GM08714 (cell line): ENCODE results near the gene ABCA8.
"Not testable (repeated sequence)": the region's sequence is repeated elsewhere in the genome, so short reads cannot be mapped to it uniquely, and the experiment has no call there.

ENCODE experiments used
- H3K4me3 ChIP-seq: fragments of 200-500 bp; sonication (Bioruptor generic); 2 replicates; pipeline ENCODE4 v1.5.1; 2014; ENCODE audit warnings: mild to moderate bottlenecking, low read length, inconsistent platforms
- ZNF274 ChIP-seq: IDR thresholded peaks from 2 replicates; pipeline ENCODE4 v1.6.1; 2012; ENCODE audit warnings: mild to moderate bottlenecking, low read depth, low read length

ABCA8 gene

DNA sequence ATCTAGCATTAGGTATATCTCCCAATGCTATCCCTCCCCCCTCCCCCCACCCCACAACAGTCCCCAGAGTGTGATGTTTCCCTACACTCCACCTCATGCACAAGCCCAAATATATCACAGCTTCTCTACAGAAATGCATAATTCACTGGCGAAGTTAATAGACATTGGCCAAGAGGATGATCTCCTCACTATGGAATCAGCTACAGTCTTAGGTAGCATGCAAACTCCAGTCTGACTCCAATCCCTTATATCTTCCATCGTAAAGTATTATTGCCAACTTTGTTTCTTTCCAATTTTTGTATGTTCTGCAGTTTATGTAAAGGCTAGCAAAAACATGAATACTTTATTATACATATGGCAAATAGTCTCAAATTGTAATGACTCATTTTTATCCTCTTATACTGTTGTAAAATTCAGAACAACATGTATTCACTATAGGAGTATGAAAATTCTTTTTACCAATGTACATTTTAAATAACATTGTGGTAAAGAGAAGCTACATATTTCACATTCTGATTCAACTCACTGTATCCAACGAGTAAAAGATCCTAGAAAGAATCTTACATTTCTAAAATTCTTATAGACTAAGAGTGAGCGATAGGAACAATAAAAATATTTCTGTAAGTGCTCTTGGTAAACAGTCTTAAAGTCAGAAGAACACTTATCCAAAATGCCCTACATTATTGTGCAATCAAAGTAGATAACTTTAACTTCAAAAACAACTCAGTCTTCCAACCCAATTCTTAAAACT, 871 bp downstream of the ABCA8 start:
- no peak for TF ChIP-seq ZNF274
- no peak overlapping the region for H3K4me3 ChIP-seq

DNA sequence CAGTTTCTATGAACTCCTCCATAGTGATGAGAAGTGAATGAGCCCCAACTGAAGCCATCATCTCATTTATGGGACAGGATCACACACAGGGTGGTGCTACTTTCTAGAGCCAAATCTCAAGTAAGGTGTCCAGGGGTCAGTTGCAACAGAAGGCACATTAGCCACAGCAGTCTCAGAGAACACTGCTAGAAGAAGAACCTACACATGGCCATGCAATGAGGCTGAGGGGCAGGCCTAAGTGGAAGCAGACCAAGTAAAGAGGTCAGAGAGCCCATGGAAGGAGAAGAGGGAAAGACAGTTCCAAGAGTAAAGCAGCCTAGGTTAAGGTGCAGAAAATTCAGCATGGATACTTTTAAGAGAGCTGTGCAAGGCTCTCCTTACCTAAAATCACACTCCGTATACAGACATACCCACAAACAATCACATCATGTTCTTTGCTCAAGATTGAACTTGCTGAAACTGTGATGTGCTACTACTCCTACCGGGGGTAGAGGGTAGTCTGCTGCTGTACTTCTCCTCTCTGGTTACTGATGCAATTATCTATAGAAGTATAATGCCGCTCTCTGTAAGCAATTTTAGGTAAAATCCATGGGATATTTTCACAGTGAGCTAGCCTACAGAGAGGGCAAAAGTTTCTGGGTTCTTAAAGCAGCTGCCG, 1.7 kb downstream of the ABCA8 start:
- H3K4me3 ChIP-seq = no peak overlapping the region
- TF ChIP-seq ZNF274 = no peak

DNA sequence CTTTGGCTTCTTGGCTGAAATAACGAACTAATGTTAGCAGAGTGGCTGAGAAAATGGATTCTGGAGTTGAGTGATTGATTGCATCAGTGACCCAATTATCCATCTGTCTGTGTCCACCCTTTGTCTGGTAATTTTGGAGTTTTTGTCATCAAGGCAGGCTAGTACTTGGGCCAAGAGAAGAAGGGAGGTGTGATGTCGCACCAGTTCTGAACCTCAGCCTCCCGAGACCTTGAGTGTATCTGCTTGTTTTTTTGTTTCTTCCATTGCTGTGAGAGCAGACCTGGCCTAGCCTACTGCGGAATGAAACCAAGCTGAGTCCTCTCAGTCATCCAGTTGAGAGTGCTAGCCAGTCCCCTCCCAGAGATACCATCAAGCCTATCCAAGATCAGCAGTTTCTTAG, 4.5 kb downstream of the ABCA8 start:
- no peak overlapping the region for H3K4me3 ChIP-seq
- TF ChIP-seq ZNF274 = no peak

DNA sequence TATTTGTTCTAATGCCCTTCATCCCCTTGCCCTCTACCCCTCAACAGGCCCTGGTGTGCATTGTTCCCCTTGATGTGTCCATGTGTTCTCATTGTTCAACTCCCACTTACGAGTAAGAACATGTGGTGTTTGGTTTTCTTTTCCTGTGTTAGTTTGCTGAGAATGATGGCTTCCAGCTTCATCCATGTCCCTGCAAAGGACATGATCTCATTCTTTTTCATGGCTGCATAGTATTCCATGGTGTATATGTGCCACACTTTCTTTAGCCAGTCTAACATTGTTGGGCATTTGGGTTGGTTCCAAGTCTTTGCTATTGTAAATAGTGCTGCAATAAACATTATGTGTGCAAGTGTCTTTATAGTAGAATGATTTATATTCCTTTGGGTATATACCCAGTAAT, 7.3 kb downstream of the ABCA8 start:
- H3K4me3 ChIP-seq = not testable (repeated sequence)

DNA sequence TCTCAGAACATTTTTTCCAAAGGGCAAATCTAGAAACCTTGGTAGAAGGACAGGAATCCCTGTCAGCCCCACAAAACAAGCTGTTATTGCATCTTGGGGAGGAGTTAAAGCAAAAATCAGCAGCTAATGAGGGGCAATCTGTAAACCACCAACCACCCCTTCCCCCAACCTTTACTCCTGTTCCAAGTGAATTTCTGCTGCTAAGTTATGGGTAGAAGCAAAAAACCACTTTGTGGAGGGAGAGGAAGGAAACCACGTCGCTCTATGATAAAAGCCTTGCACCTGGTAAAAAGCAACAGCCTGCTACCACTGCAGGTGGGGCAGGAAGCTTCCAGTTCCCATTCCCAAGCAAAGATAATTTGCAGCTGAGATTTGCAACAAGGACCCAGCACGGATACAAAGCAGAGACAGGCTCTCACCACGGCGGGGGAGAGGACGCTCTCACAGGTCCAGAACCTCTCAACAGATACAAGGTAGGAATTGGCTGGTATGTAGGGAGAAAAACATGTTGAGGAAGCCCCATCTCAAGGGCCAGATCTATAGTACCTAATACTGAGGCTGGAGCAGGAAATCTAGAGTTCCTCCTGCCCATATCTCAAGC, 10.7 kb downstream of the ABCA8 start:
- no peak for TF ChIP-seq ZNF274
- no peak overlapping the region for H3K4me3 ChIP-seq

DNA sequence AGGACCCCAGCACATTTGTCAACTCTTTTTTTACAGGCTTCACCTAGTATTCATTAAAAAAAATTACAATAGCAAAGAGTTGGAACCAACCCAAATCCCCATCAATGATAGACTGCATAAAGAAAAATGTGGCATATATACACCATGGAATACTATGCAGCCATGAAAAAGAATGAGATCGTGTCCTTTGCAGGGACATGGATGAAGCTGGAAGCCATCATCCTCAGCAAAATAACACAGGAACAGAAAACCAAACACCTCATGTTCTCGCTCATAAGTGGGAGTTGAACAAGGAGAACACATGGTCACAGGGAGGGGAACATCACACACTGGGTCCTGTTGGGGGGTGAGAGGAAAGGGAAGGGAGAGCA, 11.4 kb downstream of the ABCA8 start:
- H3K4me3 ChIP-seq = not testable (repeated sequence)

DNA sequence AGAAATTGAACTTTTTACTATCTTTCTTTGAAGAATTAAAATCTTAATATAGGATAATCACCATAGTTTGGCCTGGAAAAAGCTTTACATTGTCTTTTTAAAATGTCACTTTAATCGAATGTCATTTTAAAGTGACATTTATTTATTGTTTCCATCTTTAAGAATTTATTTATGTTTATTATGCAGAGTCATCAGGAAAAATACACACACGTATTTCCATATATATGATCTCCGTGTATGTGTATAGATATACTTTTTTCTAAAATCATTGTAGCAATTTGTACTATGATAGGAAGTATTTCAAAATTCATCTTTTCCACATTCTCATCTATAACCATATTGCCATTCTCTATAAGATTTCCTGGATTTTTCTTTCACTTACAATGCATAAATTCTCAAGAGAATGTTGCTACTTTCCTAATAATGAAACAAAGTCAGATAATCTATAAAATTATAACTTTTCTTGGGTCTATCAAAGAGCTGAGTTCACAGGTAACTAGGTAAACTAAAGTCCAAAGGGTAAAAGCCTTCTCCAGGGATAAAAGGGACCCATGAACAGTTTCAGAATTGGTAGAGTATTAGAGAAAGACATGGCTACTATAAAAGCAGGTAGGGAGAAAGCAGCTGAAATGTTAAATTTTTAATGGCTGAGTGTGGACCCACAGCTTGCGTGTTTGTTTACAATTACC, 11.9 kb downstream of the ABCA8 start:
- no peak overlapping the region for H3K4me3 ChIP-seq
- TF ChIP-seq ZNF274 = no peak

DNA sequence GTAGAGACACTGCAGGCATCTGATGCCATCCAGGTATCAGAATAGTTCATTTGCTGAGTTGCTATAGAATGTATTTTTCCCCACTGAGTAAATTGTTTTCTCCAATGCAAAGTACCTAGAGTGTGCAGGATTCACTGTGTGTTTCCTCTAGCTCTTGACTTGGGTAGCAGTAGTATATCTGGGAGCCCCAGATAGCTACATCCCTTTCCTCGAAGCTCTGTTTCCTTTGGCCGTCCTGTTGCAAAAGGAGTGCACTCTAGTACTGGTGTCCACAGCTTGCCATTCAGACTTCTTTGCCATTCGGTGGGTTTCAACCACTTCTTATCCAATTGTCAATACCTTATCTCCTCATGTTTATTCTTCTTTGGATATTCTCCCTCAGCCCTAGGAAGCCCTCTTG, 12.8 kb downstream of the ABCA8 start:
- no peak for TF ChIP-seq ZNF274
- no peak overlapping the region for H3K4me3 ChIP-seq

DNA sequence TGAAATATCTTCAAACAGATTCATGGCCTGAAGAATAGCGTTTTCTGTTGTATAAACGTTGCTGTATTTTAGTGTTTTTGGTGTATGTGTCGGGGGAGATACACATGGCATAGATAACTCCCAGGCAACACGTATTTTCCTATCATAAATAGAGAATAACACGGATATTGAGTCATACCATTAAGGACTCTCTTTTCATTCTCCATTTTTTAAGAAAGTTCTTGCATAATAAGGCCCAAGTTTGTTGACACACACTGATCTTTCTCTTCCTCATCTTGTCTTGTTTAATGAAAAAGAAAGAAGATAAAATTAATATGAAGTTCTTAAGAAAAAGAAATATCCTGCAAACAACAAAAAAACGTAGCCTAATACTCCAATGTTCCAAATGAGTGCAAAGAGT, 13.4 kb downstream of the ABCA8 start:
- no peak for TF ChIP-seq ZNF274

DNA sequence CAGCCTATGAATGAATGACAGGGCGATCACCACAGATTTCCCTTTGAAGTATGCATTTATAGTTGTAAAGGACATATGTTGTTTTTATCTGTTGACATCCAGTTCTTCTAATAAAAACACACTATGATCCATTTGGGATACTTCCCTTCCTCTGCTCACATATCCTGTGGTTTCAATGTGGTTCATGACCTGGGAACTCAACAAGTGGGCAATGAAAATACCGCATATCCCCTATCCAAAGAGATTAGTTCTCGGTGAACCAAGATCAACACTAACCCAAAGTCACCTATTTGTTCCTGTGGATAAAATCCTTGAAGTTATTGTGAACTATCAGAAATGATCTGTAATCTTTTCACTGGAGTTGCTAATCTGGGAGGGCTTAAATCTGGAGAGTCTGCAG, 16.0 kb downstream of the ABCA8 start:
- no peak for TF ChIP-seq ZNF274

More for the DNA sequence above, 13.4 kb downstream of the ABCA8 start:
- H3K4me3 ChIP-seq = no peak overlapping the region

DNA sequence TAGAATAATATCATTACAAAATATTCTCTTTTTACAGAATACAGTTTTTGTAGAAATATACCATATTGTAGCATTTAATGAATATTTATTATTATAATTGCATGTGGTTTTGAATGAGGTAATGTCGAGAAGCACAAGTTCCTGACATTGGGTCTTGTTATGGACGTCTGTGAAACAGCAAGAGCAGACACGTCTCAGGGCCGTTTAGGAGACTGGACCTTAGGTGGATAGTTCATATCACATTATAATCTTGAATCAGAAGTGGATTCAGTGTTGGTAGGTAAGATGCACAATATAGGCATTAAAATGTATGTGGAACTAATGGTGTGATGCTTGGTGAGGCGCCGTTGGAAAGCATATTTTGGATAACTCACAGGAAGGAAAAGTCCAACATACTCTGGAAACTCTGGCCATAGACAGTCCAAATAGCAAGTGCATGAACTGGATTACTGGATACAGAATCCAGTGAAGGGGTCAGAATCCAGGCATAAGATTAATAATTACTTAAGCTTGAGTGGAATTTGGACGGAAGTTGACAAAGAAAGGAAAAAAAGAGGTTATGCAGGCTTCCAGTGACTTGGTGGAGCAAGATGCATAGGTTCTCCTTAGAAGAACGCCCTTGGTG, 17.2 kb downstream of the ABCA8 start:
- TF ChIP-seq ZNF274 = no peak
- no peak overlapping the region for H3K4me3 ChIP-seq

More for the DNA sequence above, 16.0 kb downstream of the ABCA8 start:
- H3K4me3 ChIP-seq = no peak overlapping the region

DNA sequence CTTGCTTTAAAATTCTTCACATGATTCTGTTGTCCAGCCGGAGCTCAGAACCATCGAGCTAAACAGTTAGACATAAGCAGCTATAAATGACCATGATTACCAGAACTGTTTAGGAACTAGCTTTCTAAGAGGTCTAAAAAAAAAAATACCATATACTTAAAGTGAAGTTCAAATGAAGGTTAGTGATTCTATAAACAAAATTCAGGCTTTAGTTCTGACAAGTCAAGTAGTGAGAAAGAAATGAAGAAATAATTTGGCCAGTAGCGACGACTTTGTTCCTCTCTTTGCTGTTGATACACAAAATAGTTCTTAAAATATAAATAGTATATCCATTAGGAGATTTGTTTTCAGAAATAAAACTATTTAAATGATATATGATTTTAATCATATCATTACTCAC, 27.7 kb downstream of the ABCA8 start:
- no peak for TF ChIP-seq ZNF274
- no peak overlapping the region for H3K4me3 ChIP-seq

DNA sequence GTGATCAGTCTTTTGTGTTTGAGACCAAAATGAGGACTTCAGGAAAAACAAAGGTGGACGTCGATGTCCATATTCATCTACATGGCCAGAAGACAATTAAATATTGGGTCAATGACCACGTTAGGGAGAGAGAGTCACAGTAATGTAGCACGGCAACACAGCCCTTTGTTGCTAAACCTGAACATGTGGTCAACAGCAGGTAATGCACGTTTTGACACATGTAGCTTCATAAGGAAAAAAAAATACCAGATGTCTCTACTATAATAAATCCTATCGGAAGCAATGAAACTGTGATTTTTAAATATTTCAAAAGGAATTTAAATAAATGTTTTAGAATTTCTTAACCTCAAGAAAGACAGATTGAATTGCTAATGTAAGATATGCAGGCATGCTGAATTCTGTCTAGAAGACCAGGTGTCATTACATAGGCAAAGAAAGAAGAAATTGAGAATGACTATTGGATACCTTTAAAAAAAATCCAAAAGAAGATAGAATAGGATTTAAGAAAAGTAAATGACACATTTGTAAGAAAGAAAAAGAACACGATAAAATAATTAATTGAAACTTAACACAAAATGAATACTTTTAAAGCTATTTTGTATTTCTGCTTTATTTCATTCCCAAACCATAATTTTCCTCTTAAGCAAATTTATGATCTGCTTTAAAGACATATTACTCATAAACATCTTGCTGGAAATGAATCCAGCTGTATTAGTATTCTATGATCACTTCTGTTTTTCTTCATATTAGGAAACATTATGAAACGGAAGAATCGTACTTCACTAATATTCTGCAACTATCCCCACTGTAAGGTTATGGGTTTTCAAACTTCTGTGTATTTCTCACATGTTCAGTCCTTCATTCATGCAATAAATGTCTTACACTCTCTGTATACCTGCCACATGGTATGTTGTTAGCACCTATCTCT, 30.1 kb downstream of the ABCA8 start:
- TF ChIP-seq ZNF274 = no peak

More for the DNA sequence above, 30.1 kb downstream of the ABCA8 start:
- no peak overlapping the region for H3K4me3 ChIP-seq
